DND-41 (cell line): ENCODE results near the gene FER1L5.

ENCODE experiments used
- ATAC-seq: fragments of 200-7000 bp; cut with Tn5 transposase; 3 replicates; pipeline ENCODE4 v1.9.1; 2021; ENCODE audit warnings: low read depth; ENCODE audit not compliant: insufficient read depth
- DNase-seq: peaks from one replicate; pipeline ENCODE4 v3.0.0-alpha.2; 2020
- H2AFZ ChIP-seq: 2 replicates; pipeline ENCODE4 v1.6.0; 2012; ENCODE audit warnings: low read depth, low read length
- H3K27ac ChIP-seq: 2 replicates; pipeline ENCODE4 v1.5.1; 2012; ENCODE audit warnings: low read length, inconsistent platforms
- H3K27me3 ChIP-seq: fragments of 200-600 bp; sonication (generic); 2 replicates; pipeline ENCODE4 v1.6.0; 2012; ENCODE audit warnings: low read length, mild to moderate bottlenecking, inconsistent platforms; ENCODE audit not compliant: insufficient read depth, poor library complexity
- H3K36me3 ChIP-seq: 2 replicates; pipeline ENCODE4 v1.5.1; 2012; ENCODE audit warnings: low read length, inconsistent platforms; ENCODE audit not compliant: insufficient read depth
- H3K4me1 ChIP-seq: 2 replicates; pipeline ENCODE4 v1.5.1; 2012; ENCODE audit warnings: mild to moderate bottlenecking, low read length; ENCODE audit not compliant: insufficient read depth
- H3K4me2 ChIP-seq: 2 replicates; pipeline ENCODE4 v1.6.0; 2012; ENCODE audit warnings: mild to moderate bottlenecking, moderate library complexity, low read length, inconsistent platforms; ENCODE audit not compliant: insufficient read depth
- H3K4me3 ChIP-seq, 2 experiments: fragments of 200-600 bp in 1 of 2; shearing (Covaris generic) in 1 of 2; 2 replicates each; pipeline ENCODE4 v1.5.1; 2012 to 2016; ENCODE audit warnings: inconsistent platforms in 2 of 2, low read length in 2 of 2, mild to moderate bottlenecking in 2 of 2, low read depth in 1 of 2, moderate library complexity in 1 of 2
- H3K79me2 ChIP-seq: 2 replicates; pipeline ENCODE4 v1.6.0; 2012; ENCODE audit warnings: low read length, inconsistent platforms; ENCODE audit not compliant: insufficient read depth
- H3K9ac ChIP-seq: 2 replicates; pipeline ENCODE4 v1.6.0; 2012; ENCODE audit warnings: low read depth, mild to moderate bottlenecking, inconsistent platforms, low read length, moderate library complexity
- H3K9me3 ChIP-seq: 2 replicates; pipeline ENCODE4 v1.5.1; 2012; ENCODE audit warnings: low read length, moderate library complexity, mild to moderate bottlenecking, inconsistent platforms; ENCODE audit not compliant: insufficient read depth, severe bottlenecking
- H4K20me1 ChIP-seq: 2 replicates; pipeline ENCODE4 v1.6.0; 2012; ENCODE audit warnings: low read length; ENCODE audit not compliant: insufficient read depth
- EZH2 ChIP-seq: IDR thresholded peaks from 3 replicates; pipeline ENCODE4 v1.6.1; 2012; ENCODE audit warnings: borderline replicate concordance, low read depth, mild to moderate bottlenecking, moderate library complexity, low read length, inconsistent platforms; ENCODE audit not compliant: severe bottlenecking
- TF ChIP-seq, protein P1 (sequence below): IDR thresholded peaks from 2 replicates; pipeline ENCODE4 v1.5.1; 2012; ENCODE audit warnings: borderline replicate concordance, low read length, moderate library complexity, mild to moderate bottlenecking; ENCODE audit not compliant: poor library complexity, severe bottlenecking; ENCODE audit errors: extremely low read depth

The FER1L5 gene

DNA sequence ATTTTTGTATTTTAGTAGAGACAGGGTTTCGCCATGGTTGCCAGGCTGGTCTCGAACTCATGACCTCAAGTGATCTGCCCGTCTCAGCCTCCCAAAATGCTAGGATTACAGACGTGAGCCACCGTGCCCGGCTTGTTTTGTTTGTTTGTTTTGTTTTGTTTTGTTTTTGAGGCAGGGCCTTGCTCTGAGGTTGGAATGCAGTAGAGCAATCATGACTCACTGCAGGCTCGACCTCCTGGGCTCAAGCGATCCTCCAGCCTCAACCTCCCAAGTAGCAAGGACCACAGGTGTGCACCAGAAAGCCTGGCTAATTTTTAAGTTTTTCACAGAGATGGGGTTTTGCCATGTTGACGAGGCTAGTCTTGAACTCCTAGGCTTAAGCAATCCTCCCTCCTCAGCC is 109.2 kb downstream of the FER1L5 start:
- Histone ChIP-seq H3K36me3 (no peaks in the 10 kb centered on the region), H4K20me1 (no peaks in the 10 kb centered on the region), H2AFZ (no peak overlapping the region), H3K4me3 (no peak overlapping the region), H3K9me3 (no peaks in the 10 kb centered on the region), H3K4me1 (no peaks in the 10 kb centered on the region), H3K9ac (no peak overlapping the region), H3K79me2 (no peaks in the 10 kb centered on the region), H3K4me2 (no peak overlapping the region), H3K27me3 (no peaks in the 10 kb centered on the region), H3K27ac (no peak overlapping the region)
- DNase-seq (no peak), ATAC-seq (no peak)
- TF ChIP-seq, protein P1, sequence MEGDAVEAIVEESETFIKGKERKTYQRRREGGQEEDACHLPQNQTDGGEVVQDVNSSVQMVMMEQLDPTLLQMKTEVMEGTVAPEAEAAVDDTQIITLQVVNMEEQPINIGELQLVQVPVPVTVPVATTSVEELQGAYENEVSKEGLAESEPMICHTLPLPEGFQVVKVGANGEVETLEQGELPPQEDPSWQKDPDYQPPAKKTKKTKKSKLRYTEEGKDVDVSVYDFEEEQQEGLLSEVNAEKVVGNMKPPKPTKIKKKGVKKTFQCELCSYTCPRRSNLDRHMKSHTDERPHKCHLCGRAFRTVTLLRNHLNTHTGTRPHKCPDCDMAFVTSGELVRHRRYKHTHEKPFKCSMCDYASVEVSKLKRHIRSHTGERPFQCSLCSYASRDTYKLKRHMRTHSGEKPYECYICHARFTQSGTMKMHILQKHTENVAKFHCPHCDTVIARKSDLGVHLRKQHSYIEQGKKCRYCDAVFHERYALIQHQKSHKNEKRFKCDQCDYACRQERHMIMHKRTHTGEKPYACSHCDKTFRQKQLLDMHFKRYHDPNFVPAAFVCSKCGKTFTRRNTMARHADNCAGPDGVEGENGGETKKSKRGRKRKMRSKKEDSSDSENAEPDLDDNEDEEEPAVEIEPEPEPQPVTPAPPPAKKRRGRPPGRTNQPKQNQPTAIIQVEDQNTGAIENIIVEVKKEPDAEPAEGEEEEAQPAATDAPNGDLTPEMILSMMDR: no peak
- no peak for TF ChIP-seq EZH2

- no peak overlapping the region for H3K4me2 ChIP-seq
- no peaks in the 10 kb centered on the region for H4K20me1 ChIP-seq
- no peak for DNase-seq
- no peaks in the 10 kb centered on the region for H3K36me3 ChIP-seq
- no peaks in the 10 kb centered on the region for H3K79me2 ChIP-seq
- ATAC-seq: no peak
- H2AFZ ChIP-seq: no peak overlapping the region
- no peaks in the 10 kb centered on the region for H3K9me3 ChIP-seq
- H3K27ac ChIP-seq: no peak overlapping the region
- no peaks in the 10 kb centered on the region for H3K27me3 ChIP-seq
- no peaks in the 10 kb centered on the region for H3K4me1 ChIP-seq
- TF ChIP-seq, protein P1: no peak
- no peak for TF ChIP-seq EZH2
- no peak overlapping the region for H3K4me3 ChIP-seq
- no peak overlapping the region for H3K9ac ChIP-seq
Observed at GRCh38 chr2:96753661-96754282, 111.2 kb downstream of the FER1L5 start.

DNA sequence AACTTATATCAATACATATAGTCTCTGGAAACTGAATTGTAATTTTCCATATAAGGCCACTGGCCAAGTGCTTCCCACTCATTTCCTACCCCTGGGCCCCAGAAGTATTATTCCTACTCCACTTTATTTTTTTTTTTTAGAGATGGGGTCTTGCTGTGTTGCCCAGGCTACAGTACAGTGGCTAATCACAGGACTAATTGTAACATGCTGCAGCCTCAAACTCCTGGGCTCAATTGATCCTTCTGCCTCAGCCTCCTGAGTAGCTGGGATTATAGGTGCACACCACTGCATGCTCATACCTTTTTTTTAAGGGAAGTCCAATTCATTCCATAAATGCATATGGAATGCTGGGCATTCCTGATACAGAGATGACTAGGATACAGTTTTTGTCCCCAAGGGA is 111.8 kb downstream of the FER1L5 start:
- Histone ChIP-seq H3K9me3 (no peaks in the 10 kb centered on the region), H3K4me3 (no peak overlapping the region), H3K27ac (no peak overlapping the region), H3K4me1 (peaks cover 2% of the 10 kb centered on the region; the same call in 1 of the 2 replicates), H3K9ac (no peak overlapping the region), H3K4me2 (no peak overlapping the region), H2AFZ (no peak overlapping the region), H4K20me1 (no peaks in the 10 kb centered on the region), H3K27me3 (no peaks in the 10 kb centered on the region), H3K36me3 (no peaks in the 10 kb centered on the region), H3K79me2 (no peaks in the 10 kb centered on the region)
- DNase-seq (no peak), ATAC-seq (no peak)
- no peak for TF ChIP-seq EZH2
- TF ChIP-seq, protein P1: no peak
